Fibroblast of lung (primary cell): ENCODE measurements around the gene KLF16. TPM values are rescaled to one million over a fixed set of nuclear protein-coding genes. Genes with fewer than 3 reads are reported as not detected.

Source experiments
- DNase-seq, 2 donors: peaks; one replicate each; pipeline versions ENCODE4 v3.0.0 to v3.0.0-alpha.2; 2010; ENCODE audit warnings: low read depth in 2 of 2
- H2AFZ ChIP-seq: 2 replicates; pipeline ENCODE4 v1.5.1; 2012; ENCODE audit warnings: low read length, control low read depth, inconsistent platforms
- H3K27ac ChIP-seq: 2 replicates; pipeline ENCODE4 v1.5.1; 2011; ENCODE audit warnings: low read length, control low read depth; ENCODE audit not compliant: insufficient read depth
- H3K27me3 ChIP-seq: 2 replicates; pipeline ENCODE4 v1.5.1; 2011; ENCODE audit warnings: mild to moderate bottlenecking, low read length; ENCODE audit not compliant: control insufficient read depth, insufficient read depth
- H3K36me3 ChIP-seq: 2 replicates; pipeline ENCODE4 v1.5.1; 2011; ENCODE audit warnings: low read length; ENCODE audit not compliant: control insufficient read depth, insufficient read depth
- H3K4me1 ChIP-seq: 2 replicates; pipeline ENCODE4 v1.5.1; 2011; ENCODE audit warnings: low read length; ENCODE audit not compliant: control insufficient read depth, insufficient read depth; ENCODE audit errors: extremely low read depth
- H3K4me2 ChIP-seq: 2 replicates; pipeline ENCODE4 v1.5.1; 2011; ENCODE audit warnings: low read length, control low read depth; ENCODE audit not compliant: insufficient read depth; ENCODE audit errors: extremely low read depth
- H3K4me3 ChIP-seq, 4 experiments: fragments of 200-600 bp in 1 of 4; sonication (generic) in 1 of 4; replicated peaks in 1 of 4; 2 replicates each; pipeline ENCODE4 v1.5.1; 2011 to 2016; ENCODE audit warnings: low read length in 4 of 4, low read depth in 3 of 4, mild to moderate bottlenecking in 3 of 4, control low read depth in 2 of 4, inconsistent platforms in 1 of 4, mixed read lengths in 1 of 4; ENCODE audit not compliant: insufficient read depth in 1 of 4; ENCODE audit errors: control extremely low read depth in 1 of 4
- H3K79me2 ChIP-seq: 2 replicates; pipeline ENCODE4 v1.5.1; 2012; ENCODE audit warnings: mild to moderate bottlenecking, low read length, inconsistent platforms; ENCODE audit not compliant: control insufficient read depth, insufficient read depth
- H3K9ac ChIP-seq: 2 replicates; pipeline ENCODE4 v1.5.1; 2011; ENCODE audit warnings: mild to moderate bottlenecking, low read length, control low read depth; ENCODE audit not compliant: insufficient read depth
- H3K9me3 ChIP-seq: 2 replicates; pipeline ENCODE4 v1.5.1; 2012; ENCODE audit warnings: low read depth, low read length; ENCODE audit not compliant: control insufficient read depth, insufficient read depth
- H4K20me1 ChIP-seq: 2 replicates; pipeline ENCODE4 v1.5.1; 2011; ENCODE audit warnings: low read length; ENCODE audit not compliant: control insufficient read depth, insufficient read depth; ENCODE audit errors: extremely low read depth
- CTCF ChIP-seq, 2 donors: IDR thresholded peaks in 1 of 2; conservative IDR thresholded peaks in 1 of 2; 1 replicate in 1 of 2; 2 replicates in 1 of 2; pipeline ENCODE4 v1.5.1; 2011 to 2012; ENCODE audit warnings: low read length in 2 of 2, control low read depth in 1 of 2, inconsistent platforms in 1 of 2, low read depth in 1 of 2, mild to moderate bottlenecking in 1 of 2
- EZH2 ChIP-seq: IDR thresholded peaks from 2 replicates; pipeline ENCODE4 v1.5.1; 2012; ENCODE audit warnings: low read length, control low read depth, mild to moderate bottlenecking; ENCODE audit errors: missing control alignments
- polyA minus RNA-seq: library from RNA; depleted of rRNA, polyadenylated mRNA; stranded (reverse); fragments of >200 nt; gene quantifications from 2 replicates; pipeline ENCODE4 v1.2.3, GENCODE V29; 2011; ENCODE audit warnings: low replicate concordance
- polyA plus RNA-seq, 2 donors: library from polyadenylated mRNA; depleted of rRNA in 1 of 2; stranded (reverse) in 1 of 2; unstranded in 1 of 2; fragments of >200 nt; gene quantifications; 2 replicates each; pipeline ENCODE4 v1.2.1, GENCODE V29; 2011 to 2012; ENCODE audit warnings: missing spikeins in 1 of 2
- total RNA-seq: library from RNA; depleted of rRNA; stranded (reverse); fragments of >200 nt; gene quantifications from 2 replicates; pipeline ENCODE4 v1.2.1, GENCODE V29; 2014

Gene KLF16
- total RNA-seq: 3.9 and 6.9 TPM in 2 replicates
- 4.2 and 5.0 TPM in 2 replicates for polyA plus RNA-seq
- 12.9 and 21.2 TPM in 2 replicates for polyA plus RNA-seq (2012)
- 5.8 and 6.4 TPM in 2 replicates for polyA minus RNA-seq

- no peaks in the 10 kb centered on the region for H4K20me1 ChIP-seq
- H3K27me3 ChIP-seq: no peaks in the 10 kb centered on the region
- H3K9me3 ChIP-seq: no peaks in the 10 kb centered on the region
- peaks cover 45% of the 10 kb centered on the region for H3K79me2 ChIP-seq
- TF ChIP-seq CTCF (conservative IDR thresholded peaks at IDR 0.05 in 1 of 2, IDR thresholded peaks at IDR 0.05 in 1 of 2; ENCODE audit: low read depth in 1 of 2, low read length in 2 of 2) (no peak), EZH2 (no peak)
- H3K4me3 ChIP-seq: peak within 1 kb of the TSS; percentile 67 to 92 (median 84)
- H3K4me1 ChIP-seq: peaks cover 21% of the 10 kb centered on the region
- peak within 1 kb of the TSS; percentile 91 for H3K27ac ChIP-seq
- DNase-seq: no peak
- H3K36me3 ChIP-seq: no peaks in the 10 kb centered on the region
- H3K9ac ChIP-seq: peak within 1 kb of the TSS; percentile 82
- peak within 1 kb of the TSS; percentile 35 for H2AFZ ChIP-seq
- peak within 1 kb of the TSS; percentile 84 for H3K4me2 ChIP-seq
Observed at GRCh38 chr19:1863328-1863637, at the start of gene KLF16. KLF16 (minus strand) TSS chr19:1863579; CDS start chr19:1863497, 82 bp downstream.

- Histone ChIP-seq H3K36me3 (peaks cover 14% of the 10 kb centered on the region), H3K27ac (no peak overlapping the region), H3K4me2 (no peak overlapping the region), H3K27me3 (no peaks in the 10 kb centered on the region), H3K4me3 (no peak overlapping the region), H3K9me3 (no peaks in the 10 kb centered on the region), H3K9ac (no peak overlapping the region), H2AFZ (no peak overlapping the region), H3K79me2 (peaks cover 45% of the 10 kb centered on the region), H4K20me1 (no peaks in the 10 kb centered on the region), H3K4me1 (peaks cover 2% of the 10 kb centered on the region)
- DNase-seq: no peak
- TF ChIP-seq CTCF (conservative IDR thresholded peaks at IDR 0.05 in 1 of 2, IDR thresholded peaks at IDR 0.05 in 1 of 2; ENCODE audit: low read depth in 1 of 2, low read length in 2 of 2): no peak
- no peak for TF ChIP-seq EZH2
Observed at GRCh38 chr19:1912760-1913505, 49.6 kb upstream of the KLF16 start.

GRCh38 chr19:1911995-1912394 lies 48.6 kb upstream of the KLF16 start:
- H3K4me1 ChIP-seq: peaks cover 2% of the 10 kb centered on the region

More at GRCh38 chr19:1911995-1912394, 48.6 kb upstream of the KLF16 start:
- H3K4me2 ChIP-seq: no peak overlapping the region
- H3K9me3 ChIP-seq: no peaks in the 10 kb centered on the region
- H3K4me3 ChIP-seq: no peak overlapping the region
- no peak for TF ChIP-seq CTCF (conservative IDR thresholded peaks at IDR 0.05 in 1 of 2, IDR thresholded peaks at IDR 0.05 in 1 of 2; ENCODE audit: low read depth in 1 of 2, low read length in 2 of 2)
- no peak for TF ChIP-seq EZH2
- no peaks in the 10 kb centered on the region for H4K20me1 ChIP-seq
- H3K9ac ChIP-seq: no peak overlapping the region
- H3K27ac ChIP-seq: no peak overlapping the region
- peaks cover 54% of the 10 kb centered on the region for H3K79me2 ChIP-seq
- DNase-seq: no peak
- H3K36me3 ChIP-seq: peaks cover 12% of the 10 kb centered on the region
- H3K27me3 ChIP-seq: no peaks in the 10 kb centered on the region
- H2AFZ ChIP-seq: no peak overlapping the region
